Large intestine (tissue), 3 donors: ENCODE results near the gene ROCK2. TPM values are rescaled to one million over a fixed set of nuclear protein-coding genes. Genes with fewer than 3 reads are reported as not detected.
"Not testable (repeated sequence)": the region's sequence is repeated elsewhere in the genome, so short reads cannot be mapped to it uniquely, and the experiment has no call there.

ENCODE experiments used
- DNase-seq, 2 donors: peaks; one replicate each; pipeline versions ENCODE4 v3.0.0 to v3.0.0-alpha.2; 2013
- H3K27ac ChIP-seq: one replicate; pipeline ENCODE4 v1.5.1; 2013; ENCODE audit warnings: low read length
- H3K27me3 ChIP-seq: 2 replicates; pipeline ENCODE4 v1.6.1; 2013; ENCODE audit warnings: low read length; ENCODE audit not compliant: control insufficient read depth, insufficient read depth
- H3K36me3 ChIP-seq: 2 replicates; pipeline ENCODE4 v1.6.1; 2013; ENCODE audit warnings: low read length; ENCODE audit not compliant: control insufficient read depth, insufficient read depth
- H3K4me1 ChIP-seq: one replicate; pipeline ENCODE4 v1.6.1; 2013; ENCODE audit warnings: low read length; ENCODE audit not compliant: control insufficient read depth, insufficient read depth
- H3K4me3 ChIP-seq: one replicate; pipeline ENCODE4 v1.5.1; 2013; ENCODE audit warnings: low read length
- H3K9me3 ChIP-seq: one replicate; pipeline ENCODE4 v1.6.1; 2013; ENCODE audit warnings: mild to moderate bottlenecking, low read depth, low read length, moderate library complexity; ENCODE audit not compliant: control insufficient read depth
- WGBS: methylation state at CpG from one replicate; pipeline ENCODE4 v1.1.5; 2013; ENCODE audit warnings: low lambda C conversion rate; ENCODE audit not compliant: insufficient coverage; 5-methylcytosine and 5-hydroxymethylcytosine counted together
- polyA plus RNA-seq: library from polyadenylated mRNA; unstranded; fragments of 120-200 nt; gene quantifications from one replicate; pipeline ENCODE4 v1.2.1, GENCODE V29; 2013

ROCK2 gene
- polyA plus RNA-seq, 1 donor: 42.5 TPM

- Histone ChIP-seq H3K27me3 (no peaks in the 10 kb centered on the region), H3K4me3 (no peak overlapping the region), H3K4me1 (no peaks in the 10 kb centered on the region), H3K27ac (no peak overlapping the region), H3K36me3 (no peaks in the 10 kb centered on the region), H3K9me3 (no peaks in the 10 kb centered on the region)
- no peak for DNase-seq
- no CpG with 5 or more reads among the region's 13 CpGs for WGBS
Measured at GRCh38 chr2:11169333-11169732, 175.1 kb downstream of the ROCK2 start.

DNA sequence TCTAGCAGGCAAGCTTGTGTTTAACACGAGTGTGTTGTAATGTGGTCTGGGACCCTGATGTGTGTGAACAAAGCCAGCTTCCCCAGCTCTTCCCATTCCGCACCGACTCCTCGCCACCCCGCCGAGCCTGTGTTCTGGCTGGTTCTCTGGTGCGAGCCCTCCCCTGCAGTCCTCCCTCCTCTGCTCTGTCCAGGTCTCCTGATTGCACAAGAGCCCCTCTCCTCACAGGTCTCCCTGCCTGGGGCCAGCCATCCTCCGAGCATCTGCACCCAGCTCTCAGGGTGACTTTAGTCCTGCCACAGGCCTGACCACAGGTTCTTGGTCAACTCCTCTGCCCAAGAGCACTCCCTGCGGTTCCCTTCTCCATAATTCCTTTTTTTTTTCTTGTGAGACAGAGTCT lies 175.9 kb downstream of the ROCK2 start:
- Histone ChIP-seq H3K4me1 (no peaks in the 10 kb centered on the region), H3K9me3 (no peaks in the 10 kb centered on the region), H3K4me3 (no peak overlapping the region), H3K27ac (no peak overlapping the region), H3K36me3 (no peaks in the 10 kb centered on the region), H3K27me3 (no peaks in the 10 kb centered on the region)
- WGBS: no CpG with 5 or more reads among the region's 9 CpGs
- DNase-seq: no peak

DNA sequence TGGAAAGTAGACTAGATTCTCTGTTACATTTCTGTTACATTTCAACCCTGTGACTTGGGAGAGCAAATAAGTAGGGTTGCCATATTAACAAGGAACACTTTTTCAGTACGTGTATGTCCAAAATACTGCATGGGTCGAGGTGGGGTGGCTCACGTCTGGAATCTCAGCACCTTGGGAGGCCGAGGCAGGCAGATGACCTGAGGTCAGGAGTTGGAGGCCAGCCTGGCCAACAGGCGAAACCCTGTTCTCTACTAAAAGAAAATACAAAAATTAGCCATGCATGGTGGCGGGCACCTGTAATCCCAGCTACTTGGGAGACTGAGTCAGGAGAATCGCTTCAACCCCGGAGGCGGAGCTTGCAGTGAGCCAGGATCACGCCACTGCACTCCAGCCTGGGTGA lies 178.0 kb downstream of the ROCK2 start:
- H3K9me3 ChIP-seq: no peaks in the 10 kb centered on the region
- WGBS: no CpG with 5 or more reads among the region's 10 CpGs
- no peaks in the 10 kb centered on the region for H3K36me3 ChIP-seq
- no peak for DNase-seq
- H3K4me3 ChIP-seq: no peak overlapping the region
- no peak overlapping the region for H3K27ac ChIP-seq
- H3K27me3 ChIP-seq: no peaks in the 10 kb centered on the region
- H3K4me1 ChIP-seq: no peaks in the 10 kb centered on the region

- H3K27me3 ChIP-seq, H3K9me3 ChIP-seq, DNase-seq, H3K27ac ChIP-seq, H3K36me3 ChIP-seq, H3K4me3 ChIP-seq, H3K4me1 ChIP-seq: not testable (repeated sequence)
- WGBS: no CpG with 5 or more reads among the region's 28 CpGs
Measured at GRCh38 chr2:11165046-11165445, 179.4 kb downstream of the ROCK2 start.

GRCh38 chr2:11163439-11164317 lies 180.8 kb downstream of the ROCK2 start:
- Histone ChIP-seq H3K9me3 (no peaks in the 10 kb centered on the region), H3K4me1 (no peaks in the 10 kb centered on the region), H3K27ac (no peak overlapping the region), H3K36me3 (no peaks in the 10 kb centered on the region), H3K27me3 (no peaks in the 10 kb centered on the region), H3K4me3 (no peak overlapping the region)
- no peak for DNase-seq
- no CpG with 5 or more reads among the region's 16 CpGs for WGBS

DNA sequence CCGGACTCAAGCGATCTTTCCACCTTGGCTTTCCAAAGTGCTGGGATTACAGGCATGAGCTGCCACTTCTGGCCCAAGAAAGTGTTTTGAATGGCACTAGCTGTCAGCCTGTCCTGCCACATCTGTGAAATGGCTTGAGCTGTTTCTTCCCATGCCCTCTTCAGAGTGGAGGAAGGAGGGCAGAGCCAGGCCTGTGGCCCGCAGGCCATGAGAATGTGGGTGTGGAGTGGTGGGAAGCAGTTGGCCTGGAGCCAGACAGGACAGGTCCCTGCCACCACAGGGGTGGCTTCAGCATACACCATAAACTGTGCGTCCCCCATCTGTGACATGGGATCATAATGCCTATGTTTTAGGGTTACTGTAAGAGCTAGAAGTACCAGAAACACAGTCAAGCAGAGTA lies 182.7 kb downstream of the ROCK2 start:
- no CpG with 5 or more reads among the region's 4 CpGs for WGBS
- H3K4me1 ChIP-seq: no peaks in the 10 kb centered on the region

GRCh38 chr2:11160731-11161455 lies 183.5 kb downstream of the ROCK2 start:
- Histone ChIP-seq H3K27me3 (no peaks in the 10 kb centered on the region), H3K4me3 (no peak overlapping the region), H3K4me1 (peaks cover 1% of the 10 kb centered on the region), H3K27ac (no peak overlapping the region), H3K36me3 (no peaks in the 10 kb centered on the region), H3K9me3 (no peaks in the 10 kb centered on the region)
- DNase-seq: no peak
- WGBS: 86% methylated on average over 1 of the region's 15 CpGs

More for the DNA sequence above, 182.7 kb downstream of the ROCK2 start:
- H3K27ac ChIP-seq: no peak overlapping the region
- no peaks in the 10 kb centered on the region for H3K9me3 ChIP-seq
- no peaks in the 10 kb centered on the region for H3K27me3 ChIP-seq
- no peak overlapping the region for H3K4me3 ChIP-seq
- DNase-seq: no peak
- no peaks in the 10 kb centered on the region for H3K36me3 ChIP-seq

GRCh38 chr2:11160256-11160655 lies 184.2 kb downstream of the ROCK2 start:
- H3K4me3 ChIP-seq: no peak overlapping the region
- H3K4me1 ChIP-seq: peaks cover 4% of the 10 kb centered on the region
- no peak for DNase-seq
- H3K36me3 ChIP-seq: no peaks in the 10 kb centered on the region
- H3K9me3 ChIP-seq: no peaks in the 10 kb centered on the region
- WGBS: 100% methylated on average over 2 of the region's 13 CpGs
- H3K27ac ChIP-seq: no peak overlapping the region
- no peaks in the 10 kb centered on the region for H3K27me3 ChIP-seq

- no peak overlapping the region for H3K27ac ChIP-seq
- no peak overlapping the region for H3K4me3 ChIP-seq
- H3K4me1 ChIP-seq: peaks cover 4% of the 10 kb centered on the region
- no peak for DNase-seq
- no peaks in the 10 kb centered on the region for H3K36me3 ChIP-seq
- no CpG with 5 or more reads among the region's 14 CpGs for WGBS
- H3K9me3 ChIP-seq: no peaks in the 10 kb centered on the region
- H3K27me3 ChIP-seq: no peaks in the 10 kb centered on the region
Measured at GRCh38 chr2:11159574-11160170, 184.8 kb downstream of the ROCK2 start.

GRCh38 chr2:11158916-11159573 lies 185.4 kb downstream of the ROCK2 start:
- Histone ChIP-seq H3K9me3 (no peaks in the 10 kb centered on the region), H3K4me3 (no peak overlapping the region), H3K36me3 (no peaks in the 10 kb centered on the region), H3K4me1 (peaks cover 10% of the 10 kb centered on the region), H3K27ac (no peak overlapping the region), H3K27me3 (no peaks in the 10 kb centered on the region)
- no CpG with 5 or more reads among the region's 14 CpGs for WGBS
- DNase-seq: no peak
